CD4-positive, alpha-beta T cell treated with Interleukin-15 for 4 hours (primary cell): ENCODE measurements around the gene MYOG.

Experiments used
- DNase-seq: peaks from one replicate; pipeline ENCODE4 v3.0.0-alpha.2; 2020; ENCODE audit warnings: low spot score

MYOG gene

DNA sequence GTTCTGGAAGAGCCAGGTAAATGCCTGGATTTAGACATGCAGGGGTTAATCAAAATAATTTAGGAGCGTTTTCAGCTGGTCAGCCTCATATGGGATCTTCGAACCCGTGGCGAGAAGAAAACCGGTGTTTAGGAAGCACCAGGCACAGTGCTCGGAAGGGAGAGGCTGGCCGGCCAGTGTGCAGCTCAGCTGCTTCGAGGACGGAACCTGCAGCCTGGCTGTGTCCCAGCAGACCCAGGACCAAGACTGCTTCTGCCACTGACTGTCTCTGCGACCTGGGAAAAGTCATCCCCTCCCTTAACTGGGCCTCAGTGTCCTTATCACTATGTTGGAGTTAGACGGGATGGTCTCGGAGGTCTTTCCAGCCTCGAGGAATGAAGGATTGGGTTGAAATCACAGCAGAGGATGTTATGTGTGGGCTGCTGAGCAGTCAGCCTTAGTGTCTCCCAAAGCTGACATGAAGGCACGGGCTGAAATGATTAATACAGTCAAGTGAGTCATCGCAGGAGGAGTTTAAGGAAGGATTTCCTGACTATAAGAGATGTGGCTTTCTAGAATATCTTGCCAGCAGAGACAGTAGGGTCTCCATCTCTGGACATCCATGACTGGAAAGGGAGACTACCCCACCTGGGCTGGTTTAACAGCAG, 38.7 kb downstream of the MYOG start:
- DNase-seq: no peak

DNA sequence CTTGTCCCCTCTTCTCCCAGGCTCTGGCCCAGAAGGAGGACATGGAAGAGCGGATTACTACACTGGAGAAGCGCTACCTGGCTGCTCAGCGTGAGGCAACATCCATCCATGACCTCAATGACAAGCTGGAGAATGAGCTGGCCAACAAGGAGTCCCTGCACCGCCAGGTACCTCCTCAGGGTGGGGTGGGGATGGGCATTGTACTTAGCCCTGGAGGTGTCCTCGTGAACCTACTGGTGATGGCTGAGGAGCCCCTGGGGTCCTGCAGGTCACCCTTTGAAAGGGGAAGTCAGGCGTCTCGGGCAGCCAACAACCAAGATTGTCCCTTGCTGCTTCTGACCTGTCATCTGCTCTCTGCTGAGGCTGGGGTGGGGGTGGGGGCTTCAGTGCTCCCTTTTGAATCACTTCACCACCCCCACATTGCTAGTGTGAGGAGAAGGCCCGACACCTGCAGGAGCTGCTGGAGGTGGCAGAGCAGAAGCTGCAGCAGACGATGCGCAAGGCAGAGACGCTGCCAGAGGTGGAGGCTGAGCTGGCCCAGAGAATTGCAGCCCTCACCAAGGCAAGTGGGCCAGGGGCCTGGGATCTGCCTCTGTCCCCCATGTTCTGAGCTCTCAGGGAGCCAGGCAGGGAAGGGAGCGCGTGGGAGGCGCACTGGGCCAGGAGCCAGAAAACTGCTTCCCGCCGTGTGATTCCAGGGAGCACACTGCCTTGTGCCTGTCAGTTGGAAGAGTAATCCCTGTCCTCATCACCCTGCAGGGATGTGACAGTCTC, 39.8 kb downstream of the MYOG start:
- no peak for DNase-seq

DNA sequence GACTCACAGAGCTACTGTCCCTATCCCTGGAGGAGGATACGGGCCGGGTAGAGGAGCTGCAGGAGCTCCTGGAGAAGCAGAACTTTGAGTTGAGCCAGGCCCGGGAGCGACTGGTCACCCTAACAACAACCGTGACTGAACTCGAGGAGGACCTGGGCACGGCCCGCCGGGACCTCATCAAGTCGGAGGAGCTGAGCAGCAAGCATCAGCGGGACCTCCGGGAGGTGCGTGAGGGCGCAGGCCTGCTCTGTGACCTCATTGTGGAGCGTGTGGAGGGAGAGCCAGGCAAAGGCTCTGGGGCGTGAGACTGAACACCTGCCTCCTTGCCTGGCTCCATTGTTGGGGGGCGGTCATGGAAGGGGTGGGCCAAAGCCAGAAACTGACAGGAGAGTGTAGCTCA, 40.5 kb downstream of the MYOG start:
- no peak for DNase-seq

DNA sequence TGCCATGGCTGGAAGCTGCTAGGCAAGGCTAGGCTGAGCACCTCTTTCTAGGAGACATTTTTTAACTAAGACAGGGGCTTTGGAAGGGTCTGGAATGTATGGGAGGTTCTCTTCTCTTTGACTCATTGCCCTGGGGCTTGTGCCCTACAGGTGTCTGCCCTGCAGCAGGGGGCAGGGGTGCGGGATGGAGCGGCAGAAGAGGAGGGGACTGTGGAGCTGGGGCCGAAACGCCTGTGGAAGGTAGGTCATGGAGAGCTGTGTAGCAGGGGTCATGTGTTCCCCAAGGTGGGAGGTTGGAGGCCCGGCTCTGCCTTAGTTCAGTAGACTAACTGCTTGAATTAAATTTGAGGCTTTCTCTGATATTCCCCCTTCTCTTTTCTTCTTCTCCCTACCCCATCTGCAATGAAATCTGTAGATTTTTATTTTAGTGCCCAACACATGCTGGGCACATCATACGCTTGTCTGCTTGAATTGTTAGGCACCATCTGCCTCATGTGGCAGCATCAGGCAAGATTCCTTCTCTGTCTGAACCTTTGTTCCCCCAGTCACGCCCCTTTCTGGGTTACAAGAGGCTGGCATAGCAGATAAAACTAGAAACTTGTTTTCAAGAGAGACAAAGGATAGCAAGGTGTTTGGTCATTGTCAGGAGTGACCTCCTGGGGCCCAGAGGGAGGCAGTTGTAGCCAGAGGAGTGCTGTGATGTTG, 41.1 kb downstream of the MYOG start:
- DNase-seq: no peak

DNA sequence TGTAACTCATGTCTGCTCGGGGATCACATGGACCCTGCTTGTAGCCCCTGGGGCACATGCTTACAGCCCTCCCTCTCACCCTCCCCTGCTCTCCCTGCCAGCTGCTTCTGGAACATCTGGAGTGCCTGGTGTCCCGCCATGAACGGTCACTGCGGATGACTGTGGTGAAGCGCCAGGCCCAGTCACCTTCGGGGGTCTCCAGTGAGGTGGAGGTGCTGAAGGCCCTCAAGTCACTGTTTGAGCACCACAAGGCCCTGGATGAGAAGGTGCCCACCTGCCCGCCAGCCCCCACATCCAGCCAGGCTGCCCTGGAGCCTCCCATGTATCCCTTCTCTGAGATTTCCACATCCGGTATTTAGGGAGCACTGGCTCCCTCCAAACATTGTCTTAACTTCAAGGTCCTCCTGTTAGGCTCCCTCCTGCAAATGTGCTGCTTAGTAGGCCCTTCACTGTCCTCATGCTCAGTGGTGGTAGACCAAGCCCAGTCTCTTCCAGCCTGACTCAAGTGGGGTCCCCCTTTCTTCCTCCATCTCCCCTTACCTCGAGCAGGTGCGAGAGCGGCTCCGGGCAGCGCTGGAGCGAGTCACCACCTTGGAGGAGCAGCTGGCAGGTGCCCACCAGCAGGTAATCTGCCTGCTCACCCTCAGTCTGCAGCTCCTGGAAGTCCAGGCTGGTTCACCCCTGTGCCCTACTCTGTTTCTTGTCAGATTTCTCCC, 41.8 kb downstream of the MYOG start:
- DNase-seq: no peak

DNA sequence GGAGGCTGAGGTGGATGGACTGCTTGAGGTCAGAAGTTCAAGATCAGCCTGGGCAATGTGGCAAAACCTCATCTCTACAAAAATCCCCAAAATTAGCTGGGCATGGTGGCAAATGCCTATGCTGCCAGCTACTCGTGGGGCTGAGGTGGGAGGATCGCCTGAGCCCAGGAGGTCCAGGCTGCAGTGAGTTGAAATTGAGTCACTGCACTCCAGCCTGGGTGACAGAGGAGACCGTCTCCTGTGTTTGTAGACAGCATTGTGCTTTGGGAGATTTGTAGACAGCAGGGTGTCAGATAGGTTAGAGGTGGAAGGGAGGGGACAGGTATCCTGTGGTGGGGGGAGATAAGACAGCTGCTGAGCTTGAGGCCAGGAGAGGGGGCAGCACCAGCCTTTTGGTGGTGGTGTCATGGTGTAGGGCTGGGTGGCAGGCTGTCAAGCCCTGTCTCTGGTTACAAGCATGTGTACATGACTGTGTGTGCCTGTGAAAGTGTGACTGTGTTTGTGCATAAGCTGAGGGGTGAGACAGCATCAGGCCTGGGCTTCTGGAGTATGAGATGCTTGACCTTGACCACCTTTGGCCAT, 44.4 kb downstream of the MYOG start:
- DNase-seq: no peak

DNA sequence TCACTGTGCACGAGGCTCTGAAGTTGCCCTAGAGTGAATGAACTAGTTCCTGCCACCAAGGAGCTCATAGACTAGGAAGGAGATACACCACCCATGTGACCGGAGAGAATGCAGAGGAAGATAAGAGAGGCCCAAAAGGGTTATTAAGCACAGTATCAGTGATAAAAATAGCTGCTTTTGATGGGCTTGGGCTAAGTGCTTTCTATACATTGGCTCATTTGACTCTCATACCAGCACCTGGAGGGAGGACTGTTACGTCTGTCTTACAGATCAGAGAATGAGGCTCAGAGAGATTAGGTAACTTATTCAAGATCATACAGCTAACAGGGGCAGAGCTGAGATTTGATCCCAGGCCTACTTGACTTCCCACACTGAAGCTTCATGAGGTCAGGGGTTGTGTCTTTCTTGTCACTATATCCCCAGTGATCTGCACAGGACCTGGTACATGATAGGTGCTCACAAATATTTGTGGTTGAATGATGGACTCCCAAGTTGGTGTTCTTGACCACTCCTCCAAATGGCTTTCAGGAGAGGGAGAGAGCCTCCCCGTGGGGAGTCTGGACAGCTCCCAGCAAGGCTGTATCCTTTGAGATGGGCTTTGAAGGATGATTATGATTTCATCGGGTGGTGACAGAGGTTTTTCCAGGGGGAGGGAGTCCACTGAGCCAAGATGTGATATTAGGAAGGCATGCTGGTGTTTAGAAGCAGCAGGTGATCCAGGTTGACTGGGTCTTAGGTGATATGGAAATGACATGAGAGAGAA, 45.1 kb downstream of the MYOG start:
- no peak for DNase-seq

DNA sequence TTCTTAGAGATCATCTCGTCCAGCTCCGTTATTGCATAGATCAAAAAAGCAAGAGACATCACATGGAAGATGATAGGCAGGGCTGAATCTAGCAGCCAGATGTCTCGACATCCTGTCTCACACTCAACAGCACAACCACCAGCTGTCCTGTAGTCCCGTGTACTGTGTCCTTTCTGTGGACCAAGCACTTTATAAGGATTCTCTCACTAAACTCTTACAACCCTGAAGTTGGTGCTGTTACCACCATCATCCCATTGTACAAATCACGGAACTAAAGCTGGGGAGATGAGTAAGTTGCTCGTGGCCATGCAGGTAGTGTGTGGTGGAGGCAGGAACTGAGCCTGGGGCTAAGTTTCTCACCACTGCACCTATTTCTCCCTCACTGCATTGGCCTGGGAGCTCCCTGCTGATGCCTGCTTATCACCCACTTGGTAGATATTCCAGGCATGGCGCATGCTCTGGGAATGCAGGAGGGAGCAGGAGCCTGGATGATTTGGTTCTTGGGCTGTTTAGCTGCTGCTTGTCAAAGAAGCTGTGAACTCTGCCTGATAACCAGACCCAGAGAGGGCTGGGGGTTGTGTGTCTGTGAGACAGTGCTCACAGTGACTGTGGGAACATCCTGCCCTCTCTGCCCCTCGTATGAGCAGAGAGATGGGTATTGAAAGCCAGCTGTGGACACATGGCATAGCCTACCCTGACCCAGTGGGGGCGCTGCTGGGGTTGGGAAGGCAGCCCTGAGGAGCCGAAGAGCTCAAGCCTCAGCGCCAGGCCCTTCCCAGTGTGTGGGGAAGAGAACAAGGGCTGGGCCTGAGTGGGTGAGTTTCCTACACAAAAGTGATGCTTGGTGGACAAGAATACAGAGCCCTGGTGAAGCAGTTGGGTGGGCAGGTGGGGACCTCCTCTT, 46.0 kb downstream of the MYOG start:
- no peak for DNase-seq

DNA sequence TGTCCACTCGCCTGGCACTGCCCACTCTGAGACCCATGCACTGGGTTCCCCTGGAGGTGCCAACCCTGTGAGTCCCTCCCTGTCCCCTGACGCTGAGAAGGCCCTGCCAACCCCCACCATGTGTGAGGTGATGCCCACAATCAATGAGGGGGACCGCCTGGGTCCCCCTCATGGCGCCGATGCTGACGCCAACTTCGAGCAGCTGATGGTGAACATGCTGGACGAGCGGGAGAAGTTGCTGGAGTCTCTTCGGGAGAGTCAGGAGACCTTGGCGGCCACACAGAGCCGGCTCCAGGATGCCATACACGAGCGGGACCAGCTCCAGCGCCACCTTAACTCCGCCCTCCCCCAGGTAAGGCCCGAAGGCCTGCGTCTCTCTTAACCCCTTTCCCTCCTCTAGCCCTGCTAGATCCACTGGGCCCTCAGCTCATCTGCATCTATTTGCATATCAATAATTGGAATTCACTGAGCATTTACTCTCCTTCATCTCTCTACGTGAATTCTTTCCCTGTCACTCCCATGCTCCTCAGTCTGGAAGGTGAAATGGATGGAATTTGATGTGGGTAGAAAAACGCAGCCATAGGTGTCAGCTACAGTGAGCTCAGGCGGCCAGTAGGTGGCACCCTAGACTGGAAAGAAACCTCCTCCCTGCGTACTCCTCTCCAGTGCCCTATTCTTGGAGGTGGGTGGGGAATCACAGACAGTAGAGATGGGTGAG, 46.8 kb downstream of the MYOG start:
- peak; percentile 60 for DNase-seq

DNA sequence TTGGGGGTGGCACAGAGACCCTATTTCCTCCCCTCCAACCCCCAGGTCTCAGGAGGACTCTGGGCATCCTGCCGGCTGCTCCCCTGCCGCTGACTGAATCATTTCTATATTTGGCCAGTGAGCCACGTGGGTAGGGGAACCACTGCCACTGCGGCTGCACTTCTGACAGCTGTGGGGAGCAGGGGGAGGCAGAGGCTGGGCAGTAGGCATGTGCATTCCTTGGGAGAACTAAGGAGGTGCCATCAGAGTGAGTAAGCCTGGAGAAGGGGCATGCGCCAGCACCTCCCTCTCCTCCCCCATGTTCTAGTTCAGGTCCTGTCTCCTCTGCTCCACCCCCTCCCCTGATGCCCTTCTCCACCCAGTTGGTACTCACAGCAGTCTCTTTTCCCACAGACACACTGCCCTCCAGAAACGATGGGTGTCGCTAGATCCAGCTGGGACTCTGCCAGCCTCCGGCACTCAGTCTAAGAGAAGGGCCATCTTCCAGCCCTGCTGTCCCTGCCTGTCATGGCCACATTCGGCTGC, 47.5 kb downstream of the MYOG start:
- no peak for DNase-seq

DNA sequence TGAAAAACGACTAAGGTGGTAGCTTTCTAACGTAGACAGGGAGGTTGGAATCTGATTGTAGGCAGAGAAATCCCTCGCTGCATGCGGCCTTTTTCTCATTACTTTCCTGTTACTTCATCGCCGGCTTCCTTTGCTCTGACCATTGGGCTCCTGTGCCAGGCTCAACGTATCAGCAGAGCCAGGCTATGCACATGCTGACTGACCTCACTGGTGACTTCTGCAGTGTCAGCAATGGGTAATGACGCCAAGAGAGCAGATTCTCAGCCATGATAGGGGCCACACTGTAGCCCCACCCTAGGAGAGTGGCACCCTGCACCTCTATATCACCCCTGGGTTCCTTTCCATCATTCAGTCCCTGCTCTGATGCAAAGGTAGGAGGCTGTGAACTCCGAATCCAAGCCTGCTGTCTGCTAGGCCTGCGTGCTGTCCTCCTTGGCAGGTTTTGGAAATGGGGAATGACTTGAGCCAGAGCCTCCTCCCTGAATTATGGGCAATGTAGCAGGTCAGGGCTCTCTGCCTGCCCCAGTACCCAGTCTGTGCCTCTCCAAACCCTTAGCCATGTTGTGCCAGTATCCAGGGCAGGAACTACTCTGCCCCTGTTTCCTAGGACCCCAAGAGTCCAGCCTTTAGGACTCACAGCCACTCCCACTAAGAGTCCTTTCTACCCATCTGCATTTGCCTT, 48.2 kb downstream of the MYOG start:
- DNase-seq: no peak

DNA sequence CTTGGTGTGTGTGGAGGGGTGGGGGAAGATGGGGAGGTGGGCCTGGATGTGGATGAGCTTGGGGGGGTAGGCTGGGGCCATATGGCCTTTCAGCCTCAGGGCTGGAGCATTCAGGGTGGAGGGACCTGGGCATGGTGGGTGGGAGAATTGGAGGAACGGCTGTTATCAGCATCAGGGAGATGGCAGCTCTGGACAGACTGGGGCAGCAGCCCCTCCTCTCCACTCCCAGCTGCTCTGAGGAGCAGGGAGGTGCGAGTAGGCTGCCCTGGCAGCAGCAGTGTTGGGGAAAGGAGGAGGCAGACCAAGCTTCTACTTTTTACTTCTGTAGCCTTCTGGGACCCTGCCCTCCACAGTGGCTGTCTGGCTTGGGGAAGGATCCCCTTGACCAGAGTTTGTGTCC, 49.3 kb downstream of the MYOG start:
- DNase-seq: no peak

DNA sequence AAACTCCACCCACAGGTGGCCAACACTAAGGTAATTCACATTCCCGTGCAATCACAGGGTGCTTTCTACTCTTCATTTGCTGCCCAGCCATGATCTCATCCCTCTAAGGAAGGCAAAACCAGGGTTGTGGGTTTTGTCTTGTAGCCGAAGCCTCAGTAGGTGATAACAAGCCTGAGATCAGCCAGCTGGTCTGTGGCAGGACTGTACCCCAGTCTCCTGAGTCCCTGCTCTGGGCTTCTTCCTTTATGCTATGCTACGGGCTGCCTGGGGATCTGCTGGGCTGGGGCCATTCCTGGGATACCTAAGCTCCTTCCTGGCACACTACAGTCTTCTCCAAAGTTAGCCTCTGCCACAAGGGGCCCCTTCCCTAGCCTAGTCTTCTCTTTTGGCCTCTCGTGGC, 49.7 kb downstream of the MYOG start:
- DNase-seq: no peak

DNA sequence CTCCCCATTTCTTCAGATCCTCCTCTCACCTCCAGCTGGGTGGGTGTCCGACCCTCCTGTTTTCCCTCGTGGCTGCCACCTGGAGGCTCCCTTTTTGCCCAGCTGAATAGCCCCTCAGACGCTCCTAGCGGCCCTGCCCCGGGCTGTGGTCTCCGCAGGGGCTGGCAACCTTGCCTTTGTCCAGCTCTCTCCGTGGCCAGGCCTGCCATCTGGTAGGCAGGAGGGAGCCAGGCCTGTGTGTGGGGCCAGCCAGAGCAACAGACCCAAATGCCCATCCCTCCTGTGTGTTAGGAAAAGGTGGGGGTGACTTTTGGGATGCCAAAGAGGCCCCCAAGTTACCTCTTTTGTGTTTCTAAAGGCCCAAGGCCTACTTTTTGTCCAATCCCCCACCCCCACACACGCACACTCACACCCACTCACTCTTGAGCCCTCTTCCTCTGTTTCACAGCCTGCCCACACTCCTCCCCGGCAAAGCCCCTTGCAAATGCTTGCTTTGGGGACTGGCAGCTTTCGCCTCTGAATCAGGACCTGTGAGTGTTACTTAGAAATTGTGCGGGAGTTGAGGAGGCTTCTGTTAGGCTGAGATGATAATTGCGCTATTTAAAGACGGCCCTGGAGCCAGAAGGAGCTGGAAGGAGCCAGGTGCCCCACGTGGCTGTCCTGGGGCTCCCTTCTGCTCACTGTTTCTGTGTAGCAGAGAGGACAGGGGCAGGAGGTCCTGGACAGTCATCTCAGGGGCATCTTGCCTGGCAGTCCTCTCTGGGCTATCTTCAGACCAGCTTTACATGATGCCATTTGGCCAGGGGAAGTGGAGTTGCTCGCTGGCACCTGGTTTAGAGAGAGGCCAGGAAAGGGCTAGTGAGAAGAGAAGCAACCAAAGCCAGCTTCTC, 50.5 kb downstream of the MYOG start:
- DNase-seq: no peak

DNA sequence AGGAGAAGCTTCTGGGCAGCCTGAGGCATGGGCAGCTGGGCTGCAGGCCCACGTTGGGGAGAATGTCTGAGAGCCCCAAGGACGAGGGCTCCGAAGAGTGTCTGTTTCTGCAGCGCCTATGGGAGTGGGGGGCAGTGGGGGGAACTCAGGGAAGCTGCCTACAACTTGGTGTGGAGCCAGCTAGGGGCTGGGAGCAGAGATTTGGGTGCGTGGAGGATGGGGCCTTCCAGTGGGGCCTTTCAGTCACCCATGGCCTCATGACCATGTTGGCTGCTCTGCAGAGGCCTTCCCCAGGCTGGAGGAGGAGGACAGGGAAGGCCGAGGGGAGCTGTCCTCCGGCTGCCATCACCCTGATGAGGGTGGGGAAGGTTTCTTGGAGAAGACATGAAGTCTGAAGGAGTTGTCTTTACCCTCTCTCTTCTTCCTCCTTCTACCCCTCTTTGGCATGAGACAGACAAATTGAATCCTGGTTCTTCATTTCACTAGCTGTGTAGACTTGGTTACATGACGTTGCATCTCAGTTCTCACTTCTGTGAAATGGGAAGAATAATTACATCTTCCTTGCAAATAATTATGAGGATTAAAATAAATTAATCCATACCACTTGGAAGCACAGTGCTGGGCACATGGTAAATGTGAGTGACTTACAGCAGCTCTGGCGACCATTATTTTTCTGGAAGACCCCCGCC, 51.2 kb downstream of the MYOG start:
- no peak for DNase-seq

DNA sequence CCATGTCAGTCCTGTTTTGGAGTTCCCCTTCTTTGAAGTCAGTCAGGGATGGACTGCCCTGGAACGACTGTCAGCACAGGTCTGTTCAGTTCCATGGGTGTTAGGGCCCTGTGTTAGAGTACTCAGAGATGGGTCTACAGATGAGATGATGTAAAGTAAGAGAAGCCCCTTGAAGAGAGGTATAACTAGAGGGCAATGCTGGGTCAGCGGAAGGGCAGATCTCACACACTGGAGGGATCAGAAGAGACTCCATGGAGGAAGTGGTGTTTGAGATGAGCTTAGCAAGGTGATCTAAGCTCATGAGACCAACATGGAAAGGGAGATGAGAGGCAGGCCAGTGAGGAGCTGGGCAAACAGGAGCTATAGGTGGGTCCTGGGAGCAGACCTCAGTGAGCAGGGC, 51.9 kb downstream of the MYOG start:
- DNase-seq: no peak

DNA sequence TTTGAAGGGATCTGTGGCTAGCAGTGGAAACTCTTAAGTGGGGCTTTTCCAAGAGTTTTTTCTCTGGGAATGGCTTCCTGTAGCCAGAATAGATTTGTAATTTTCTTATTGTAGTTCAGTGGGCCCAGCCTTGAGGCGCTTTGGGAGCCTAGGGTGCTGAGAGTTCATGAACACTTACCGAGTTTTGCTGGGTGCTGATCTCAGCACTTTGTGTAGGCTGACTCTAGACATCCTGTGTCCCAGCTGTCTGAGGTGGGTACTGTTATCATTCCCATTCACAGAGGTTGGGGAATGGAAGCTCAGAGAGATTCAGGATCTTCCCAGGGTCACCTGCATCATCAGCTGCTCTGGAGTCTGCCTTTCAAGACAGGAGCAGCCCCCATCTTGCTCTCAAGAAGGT, 52.5 kb downstream of the MYOG start:
- DNase-seq: no peak
